C4-2B (cell line): ENCODE data around the gene FOXJ2.

Experiments
- CTCF ChIP-seq: fragments of 450-650 bp; conservative IDR thresholded peaks from 2 replicates; pipeline ENCODE4 v1.5.1; 2017; ENCODE audit warnings: mild to moderate bottlenecking
- ZFX ChIP-seq: fragments of 450-650 bp; IDR thresholded peaks from 2 replicates; pipeline ENCODE4 v1.6.1; 2017

GRCh38 chr12:8035440-8036010 lies 3.0 kb downstream of the FOXJ2 start:
- TF ChIP-seq CTCF (no peak), ZFX (no peak)
